WTC11 (cell line): ENCODE results near the gene TBC1D14. TPM values are rescaled to one million over a fixed set of nuclear protein-coding genes. Genes with fewer than 3 reads are reported as not detected.

ENCODE experiments used
- ATAC-seq: fragments of 200-7000 bp; cut with Tn5 transposase; 2 replicates; pipeline ENCODE4 v1.10.0; 2021; ENCODE audit warnings: mild to moderate bottlenecking, moderate library complexity
- CTCF ChIA-PET: fragments of 300-600 bp; sonication (Branson Sonifier 250); formaldehyde crosslinking; loops from one replicate; lab custom pipeline; 2021; ENCODE audit warnings: antibody characterized with exemption; lab: Charles Lee
- POLR2A ChIA-PET: fragments of 350-600 bp; sonication (Branson Sonifier 250); formaldehyde crosslinking; loops from one replicate; lab custom pipeline; 2021; ENCODE audit warnings: antibody characterized with exemption; lab: Charles Lee
- DNase-seq: peaks from one replicate; pipeline ENCODE4 v3.0.0; 2021; ENCODE audit warnings: low spot score
- H3K27ac Mint-ChIP-seq: 2 replicates; pipeline ENCODE4 v1.8.0; 2021; ENCODE audit warnings: mixed read lengths
- H3K27me3 Mint-ChIP-seq: 2 replicates; pipeline ENCODE4 v1.8.0; 2021; ENCODE audit warnings: low read depth, mild to moderate bottlenecking, moderate library complexity, mixed read lengths
- H3K36me3 Mint-ChIP-seq: 2 replicates; pipeline ENCODE4 v1.8.0; 2021; ENCODE audit warnings: mixed read lengths
- H3K4me1 Mint-ChIP-seq: 2 replicates; pipeline ENCODE4 v1.8.0; 2022; ENCODE audit warnings: mixed read lengths
- H3K4me3 Mint-ChIP-seq: 2 replicates; pipeline ENCODE4 v1.8.0; 2021; ENCODE audit warnings: mild to moderate bottlenecking, moderate library complexity, mixed read lengths
- H3K9me3 Mint-ChIP-seq: 2 replicates; pipeline ENCODE4 v1.8.0; 2021; ENCODE audit warnings: mixed read lengths
- ATF1 ChIP-seq: sonication (generic); formaldehyde crosslinking; IDR thresholded peaks from 2 replicates; pipeline ENCODE4 v1.8.1; 2023; ENCODE audit warnings: mild to moderate bottlenecking, moderate library complexity, missing genetic modification reagents
- ATF6 ChIP-seq: sonication (generic); formaldehyde crosslinking; IDR thresholded peaks from 2 replicates; pipeline ENCODE4 v1.8.1; 2023; ENCODE audit warnings: mild to moderate bottlenecking, missing genetic modification reagents
- CBFB ChIP-seq: sonication (generic); formaldehyde crosslinking; IDR thresholded peaks from 2 replicates; pipeline ENCODE4 v1.8.1; 2022; ENCODE audit warnings: mild to moderate bottlenecking, low read depth, missing genetic modification reagents
- CREB1 ChIP-seq: sonication (generic); formaldehyde crosslinking; IDR thresholded peaks from 2 replicates; pipeline ENCODE4 v1.8.0; 2023; ENCODE audit warnings: mild to moderate bottlenecking, missing genetic modification reagents
- CREM ChIP-seq: sonication (generic); formaldehyde crosslinking; IDR thresholded peaks from 2 replicates; pipeline ENCODE4 v1.8.1; 2022; ENCODE audit warnings: mild to moderate bottlenecking, missing genetic modification reagents, moderate library complexity
- E2F1 ChIP-seq: sonication (generic); formaldehyde crosslinking; IDR thresholded peaks from 2 replicates; pipeline ENCODE4 v1.8.0; 2022; ENCODE audit warnings: mild to moderate bottlenecking, missing genetic modification reagents
- E2F5 ChIP-seq: sonication (generic); formaldehyde crosslinking; IDR thresholded peaks from 2 replicates; pipeline ENCODE4 v1.8.1; 2022; ENCODE audit warnings: mild to moderate bottlenecking, moderate library complexity, missing genetic modification reagents
- GABPB1 ChIP-seq: sonication (generic); formaldehyde crosslinking; IDR thresholded peaks from 2 replicates; pipeline ENCODE4 v1.8.1; 2023; ENCODE audit warnings: mild to moderate bottlenecking, missing genetic modification reagents
- HMGXB4 ChIP-seq: sonication (generic); formaldehyde crosslinking; IDR thresholded peaks from 2 replicates; pipeline ENCODE4 v1.8.1; 2023; ENCODE audit warnings: mild to moderate bottlenecking, moderate library complexity, missing genetic modification reagents
- IRF1 ChIP-seq: sonication (generic); formaldehyde crosslinking; IDR thresholded peaks from 2 replicates; pipeline ENCODE4 v1.8.0; 2023; ENCODE audit warnings: missing genetic modification reagents
- KAT7 ChIP-seq: sonication (generic); formaldehyde crosslinking; IDR thresholded peaks from 2 replicates; pipeline ENCODE4 v1.8.1; 2023; ENCODE audit warnings: missing genetic modification reagents, mild to moderate bottlenecking, borderline replicate concordance
- MAX ChIP-seq: sonication (generic); formaldehyde crosslinking; IDR thresholded peaks from 2 replicates; pipeline ENCODE4 v1.8.0; 2022; ENCODE audit warnings: mild to moderate bottlenecking, missing genetic modification reagents
- NR3C1 ChIP-seq: sonication (generic); formaldehyde crosslinking; conservative IDR thresholded peaks from 2 replicates; pipeline ENCODE4 v1.8.1; 2023; ENCODE audit warnings: low read depth, mild to moderate bottlenecking, missing genetic modification reagents
- RELA ChIP-seq: sonication (generic); formaldehyde crosslinking; IDR thresholded peaks from 2 replicates; pipeline ENCODE4 v1.8.1; 2022; ENCODE audit warnings: missing genetic modification reagents, mild to moderate bottlenecking, borderline replicate concordance
- TEAD1 ChIP-seq: sonication (generic); formaldehyde crosslinking; IDR thresholded peaks from 2 replicates; pipeline ENCODE4 v1.8.0; 2022; ENCODE audit warnings: mild to moderate bottlenecking, missing genetic modification reagents
- USF1 ChIP-seq: sonication (generic); formaldehyde crosslinking; IDR thresholded peaks from 2 replicates; pipeline ENCODE4 v1.8.0; 2022; ENCODE audit warnings: mild to moderate bottlenecking, missing genetic modification reagents
- USF2 ChIP-seq: sonication (generic); formaldehyde crosslinking; IDR thresholded peaks from 2 replicates; pipeline ENCODE4 v1.8.1; 2023; ENCODE audit warnings: mild to moderate bottlenecking, missing genetic modification reagents, moderate library complexity
- ZMAT4 ChIP-seq: fragments of 250-450 bp; sonication (Bioruptor Pico); IDR thresholded peaks from 2 replicates; pipeline ENCODE4 v1.9.0; 2021; ENCODE audit warnings: mild to moderate bottlenecking
- ZNF416 ChIP-seq: fragments of 250-450 bp; sonication (Bioruptor Pico); IDR thresholded peaks from 2 replicates; pipeline ENCODE4 v1.9.0; 2021; ENCODE audit warnings: mild to moderate bottlenecking, inconsistent platforms
- ZNF512 ChIP-seq: sonication (generic); formaldehyde crosslinking; IDR thresholded peaks from 2 replicates; pipeline ENCODE4 v1.8.1; 2022; ENCODE audit warnings: missing genetic modification reagents, borderline replicate concordance
- ZSCAN18 ChIP-seq: fragments of 250-450 bp; sonication (Bioruptor Pico); IDR thresholded peaks from 2 replicates; pipeline ENCODE4 v2.1.2; 2022; ENCODE audit warnings: mild to moderate bottlenecking, moderate library complexity
- total RNA-seq: library from RNA; stranded (reverse); gene quantifications from 3 replicates; pipeline ENCODE4 v1.2.3, GENCODE V29; 2021

Gene TBC1D14
- total RNA-seq, 1 experiment from 2014 or later = 45.1 TPM

GRCh38 chr4:7002336-7002735 lies 92.7 kb downstream of the TBC1D14 start:
- ChIA-PET CTCF (no interaction called here), POLR2A (no interaction called here)
- no peak overlapping the region for H3K4me3 Mint-ChIP-seq
- peaks cover 12% of the 10 kb centered on the region for H3K4me1 Mint-ChIP-seq
- H3K27me3 Mint-ChIP-seq = peaks cover 2% of the 10 kb centered on the region; the same call in 1 of the 2 replicates
- DNase-seq = no peak
- H3K9me3 Mint-ChIP-seq = no peaks in the 10 kb centered on the region
- H3K27ac Mint-ChIP-seq = no peak overlapping the region
- TF ChIP-seq CREB1 (CRISPR knock-in tag) (no peak), USF2 (no peak), HMGXB4 (no peak), CBFB (CRISPR knock-in tag) (no peak), E2F1 (CRISPR knock-in tag) (no peak), ATF1 (CRISPR knock-in tag) (no peak), RELA (CRISPR knock-in tag) (no peak), ZMAT4 (CRISPR knock-in tag) (no peak), CREM (no peak), E2F5 (no peak)
- TF ChIP-seq, all 79 proteins: peak for 0
- ATAC-seq = no peak
- peaks cover 69% of the 10 kb centered on the region for H3K36me3 Mint-ChIP-seq

- H3K27ac Mint-ChIP-seq = no peak overlapping the region
- peaks cover 69% of the 10 kb centered on the region for H3K36me3 Mint-ChIP-seq
- DNase-seq = no peak
- no peak for ATAC-seq
- H3K4me1 Mint-ChIP-seq = peaks cover 22% of the 10 kb centered on the region
- H3K4me3 Mint-ChIP-seq = no peak overlapping the region
- H3K27me3 Mint-ChIP-seq = peaks cover 2% of the 10 kb centered on the region; the same call in 1 of the 2 replicates
- ChIA-PET CTCF (no interaction called here), POLR2A (no interaction called here)
- no peaks in the 10 kb centered on the region for H3K9me3 Mint-ChIP-seq
- no peak for TF ChIP-seq GABPB1 (CRISPR knock-in tag)
- no peak for TF ChIP-seq CREB1 (CRISPR knock-in tag)
- no peak for TF ChIP-seq MAX (CRISPR knock-in tag)
- no peak for TF ChIP-seq ZNF416
- TF ChIP-seq ZSCAN18 (CRISPR knock-in tag) = no peak
- no peak for TF ChIP-seq USF2
- TF ChIP-seq IRF1 (CRISPR knock-in tag) = no peak
- TF ChIP-seq ZNF512 (CRISPR knock-in tag) = no peak
- no peak for TF ChIP-seq ATF6
- no peak for TF ChIP-seq USF1 (CRISPR knock-in tag)
- no peak for TF ChIP-seq TEAD1 (CRISPR knock-in tag)
- TF ChIP-seq KAT7 (CRISPR knock-in tag) = no peak
- TF ChIP-seq NR3C1 = no peak
- no peak for TF ChIP-seq CREM
Observed at GRCh38 chr4:7003176-7003878, 93.7 kb downstream of the TBC1D14 start.
